ENCODE data around the gene NCKAP5L.
"Not testable (repeated sequence)": the region's sequence is repeated elsewhere in the genome, so short reads cannot be mapped to it uniquely, and the experiment has no call there.

NCKAP5L gene, protein sequence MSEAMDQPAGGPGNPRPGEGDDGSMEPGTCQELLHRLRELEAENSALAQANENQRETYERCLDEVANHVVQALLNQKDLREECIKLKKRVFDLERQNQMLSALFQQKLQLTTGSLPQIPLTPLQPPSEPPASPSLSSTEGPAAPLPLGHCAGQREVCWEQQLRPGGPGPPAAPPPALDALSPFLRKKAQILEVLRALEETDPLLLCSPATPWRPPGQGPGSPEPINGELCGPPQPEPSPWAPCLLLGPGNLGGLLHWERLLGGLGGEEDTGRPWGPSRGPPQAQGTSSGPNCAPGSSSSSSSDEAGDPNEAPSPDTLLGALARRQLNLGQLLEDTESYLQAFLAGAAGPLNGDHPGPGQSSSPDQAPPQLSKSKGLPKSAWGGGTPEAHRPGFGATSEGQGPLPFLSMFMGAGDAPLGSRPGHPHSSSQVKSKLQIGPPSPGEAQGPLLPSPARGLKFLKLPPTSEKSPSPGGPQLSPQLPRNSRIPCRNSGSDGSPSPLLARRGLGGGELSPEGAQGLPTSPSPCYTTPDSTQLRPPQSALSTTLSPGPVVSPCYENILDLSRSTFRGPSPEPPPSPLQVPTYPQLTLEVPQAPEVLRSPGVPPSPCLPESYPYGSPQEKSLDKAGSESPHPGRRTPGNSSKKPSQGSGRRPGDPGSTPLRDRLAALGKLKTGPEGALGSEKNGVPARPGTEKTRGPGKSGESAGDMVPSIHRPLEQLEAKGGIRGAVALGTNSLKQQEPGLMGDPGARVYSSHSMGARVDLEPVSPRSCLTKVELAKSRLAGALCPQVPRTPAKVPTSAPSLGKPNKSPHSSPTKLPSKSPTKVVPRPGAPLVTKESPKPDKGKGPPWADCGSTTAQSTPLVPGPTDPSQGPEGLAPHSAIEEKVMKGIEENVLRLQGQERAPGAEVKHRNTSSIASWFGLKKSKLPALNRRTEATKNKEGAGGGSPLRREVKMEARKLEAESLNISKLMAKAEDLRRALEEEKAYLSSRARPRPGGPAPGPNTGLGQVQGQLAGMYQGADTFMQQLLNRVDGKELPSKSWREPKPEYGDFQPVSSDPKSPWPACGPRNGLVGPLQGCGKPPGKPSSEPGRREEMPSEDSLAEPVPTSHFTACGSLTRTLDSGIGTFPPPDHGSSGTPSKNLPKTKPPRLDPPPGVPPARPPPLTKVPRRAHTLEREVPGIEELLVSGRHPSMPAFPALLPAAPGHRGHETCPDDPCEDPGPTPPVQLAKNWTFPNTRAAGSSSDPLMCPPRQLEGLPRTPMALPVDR (N-terminal part only)

DNA sequence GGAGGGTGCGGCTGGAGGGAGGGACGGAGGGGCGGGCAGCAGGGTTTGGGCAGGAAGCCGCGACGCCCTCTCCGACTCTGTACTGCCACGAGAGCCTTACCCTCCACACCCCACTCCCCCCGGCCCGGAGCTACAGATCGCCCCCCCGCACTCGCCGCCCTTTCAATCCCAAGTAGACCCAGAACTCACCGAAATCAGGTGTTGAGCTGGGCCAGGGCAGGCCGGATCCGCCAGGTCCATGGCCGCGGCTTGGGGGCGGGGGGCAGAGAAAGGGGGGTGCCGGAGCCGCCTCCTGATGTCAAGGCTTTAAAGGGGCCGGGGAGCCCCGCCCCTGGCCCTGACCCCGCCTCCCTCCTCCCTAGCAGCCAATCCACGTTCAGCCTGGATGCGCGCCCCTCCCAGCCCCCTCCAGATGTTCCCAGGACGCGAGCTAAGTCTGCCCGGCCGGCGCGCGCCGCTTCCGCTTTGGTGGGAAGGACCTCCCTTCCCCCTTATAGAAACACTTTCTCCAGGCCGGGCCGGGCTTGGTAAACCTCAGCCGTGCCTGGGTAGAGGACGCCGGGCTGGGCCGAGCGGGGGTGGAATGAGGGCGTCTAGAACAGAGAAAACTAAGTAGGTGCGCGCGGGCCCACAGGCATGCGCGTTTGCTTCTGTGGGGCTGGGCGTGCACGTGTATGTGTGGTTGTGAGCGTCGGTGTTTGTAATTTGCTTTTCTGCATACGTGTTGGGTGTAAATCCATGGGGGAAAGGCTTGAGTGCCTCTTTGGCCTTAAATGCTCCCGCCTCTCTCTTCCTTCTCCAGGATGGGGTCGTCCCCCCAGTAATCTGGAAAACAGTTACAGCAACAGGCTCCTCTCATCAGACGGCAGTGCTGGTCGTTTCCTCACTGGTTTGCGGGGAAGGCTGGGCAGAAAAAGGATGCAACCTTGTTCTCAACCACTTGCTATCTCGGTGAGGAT is at the start of gene NCKAP5L:
TSS of gene NCKAP5L (minus strand) at position 281 of the 959 bp plus-strand sequence. CDS start 24,369 bp downstream, outside the sequence.
- peak; percentile 94 for DNase-seq

- no peak for DNase-seq
These were observed 48.9 kb upstream of the NCKAP5L start for GRCh38 chr12:49877066-49877465.

DNA sequence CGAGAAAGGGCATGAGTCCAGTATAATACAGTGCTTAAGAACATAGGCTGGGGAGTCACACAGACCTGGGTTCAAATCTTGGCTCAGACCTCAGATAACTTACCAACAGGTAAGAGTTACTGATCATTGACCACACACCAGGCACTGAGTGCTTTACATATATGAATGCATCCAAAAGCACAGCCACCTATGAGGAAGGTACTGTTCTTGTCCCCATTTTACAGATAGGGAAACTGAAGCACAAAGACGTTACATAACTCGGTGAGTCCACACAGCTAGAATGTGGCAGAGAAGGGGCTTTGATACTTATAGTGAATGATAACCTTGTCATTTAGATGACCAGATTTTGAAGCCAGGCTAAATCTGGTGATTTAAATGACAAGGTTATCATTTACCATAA is 47.9 kb upstream of the NCKAP5L start:
- DNase-seq, result no peak

- no peak for DNase-seq
These were observed 47.0 kb upstream of the NCKAP5L start for GRCh38 chr12:49875115-49875720.

- no peak for DNase-seq
These were observed 46.1 kb upstream of the NCKAP5L start for GRCh38 chr12:49874142-49874897.

GRCh38 chr12:49873361-49873934 is 45.2 kb upstream of the NCKAP5L start:
- no peak for DNase-seq

DNA sequence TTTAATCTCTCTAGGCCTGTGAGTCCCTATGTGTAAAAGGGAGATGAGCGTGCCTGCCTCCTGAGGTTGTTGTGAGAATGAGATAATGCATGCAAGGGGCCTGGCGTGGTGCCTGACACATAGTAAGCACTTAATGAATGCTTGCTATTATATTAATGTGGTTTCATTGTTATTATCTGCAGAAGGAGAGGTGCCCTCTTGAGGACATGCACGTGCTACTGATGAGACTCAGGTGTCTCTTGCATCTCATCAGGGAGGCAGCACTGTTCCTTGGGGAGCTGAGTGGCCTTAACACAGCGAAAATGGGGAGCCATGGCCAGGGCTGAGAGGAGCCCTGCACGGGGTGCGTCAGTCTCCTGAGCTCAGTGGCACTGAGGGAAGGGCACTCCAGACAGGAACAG is 44.6 kb upstream of the NCKAP5L start:
- DNase-seq, result no peak

DNA sequence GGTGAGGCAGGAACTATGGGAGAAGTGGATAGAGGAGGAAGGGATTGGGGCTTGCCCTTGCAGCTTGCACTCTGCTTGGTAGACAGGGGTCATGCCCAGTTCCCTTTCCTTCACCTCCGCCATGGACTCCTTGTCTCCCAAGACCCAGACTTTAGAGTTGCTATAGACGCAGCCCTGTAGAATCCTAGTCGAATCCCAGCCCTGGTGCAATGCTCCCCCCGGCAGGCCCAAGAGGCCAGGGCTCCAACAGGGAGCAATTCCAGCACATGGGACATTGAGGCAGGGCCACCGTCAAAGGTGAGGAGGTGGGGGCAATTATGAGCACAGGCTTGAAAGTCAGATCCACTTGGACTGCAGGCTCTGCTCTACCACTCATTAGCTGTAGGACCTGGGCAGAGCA is 44.2 kb upstream of the NCKAP5L start:
- DNase-seq, result no peak

DNA sequence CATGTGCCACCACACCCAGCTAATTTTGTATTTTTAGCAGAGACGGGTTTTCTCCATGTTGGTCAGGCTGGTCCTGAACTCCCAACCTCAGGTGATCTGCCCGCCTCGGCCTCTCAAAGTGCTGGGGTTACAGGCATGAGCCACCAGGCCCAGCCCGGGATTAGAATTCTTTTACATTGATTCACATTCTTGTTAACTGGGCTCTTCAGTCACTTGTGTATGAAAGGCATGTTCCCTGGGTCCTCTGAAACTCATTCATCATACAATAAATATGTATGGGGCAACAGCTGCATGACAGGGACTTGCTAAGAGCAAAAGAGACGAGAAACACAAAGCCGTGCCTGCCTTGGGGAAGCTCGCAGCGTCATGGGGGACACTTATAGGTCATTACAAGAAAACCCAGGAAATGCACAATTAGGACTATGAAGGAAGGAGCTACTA is 43.6 kb upstream of the NCKAP5L start:
- DNase-seq, result not testable (repeated sequence)

DNA sequence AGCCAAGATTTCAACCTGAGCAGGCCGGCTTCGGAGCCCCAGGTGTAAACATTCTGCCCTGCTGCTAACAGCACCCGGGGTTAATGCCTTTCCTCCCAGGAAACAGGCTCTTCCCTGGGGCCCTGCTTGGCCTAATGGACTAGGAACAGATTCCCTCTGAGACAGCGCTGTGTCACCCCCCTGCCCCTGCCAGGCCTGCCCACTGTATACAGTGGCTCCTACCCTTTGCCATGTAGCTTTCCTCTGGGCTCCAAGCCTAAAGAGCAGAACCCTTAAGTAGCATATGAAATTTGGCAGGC is 43.0 kb upstream of the NCKAP5L start:
- no peak for DNase-seq

DNA sequence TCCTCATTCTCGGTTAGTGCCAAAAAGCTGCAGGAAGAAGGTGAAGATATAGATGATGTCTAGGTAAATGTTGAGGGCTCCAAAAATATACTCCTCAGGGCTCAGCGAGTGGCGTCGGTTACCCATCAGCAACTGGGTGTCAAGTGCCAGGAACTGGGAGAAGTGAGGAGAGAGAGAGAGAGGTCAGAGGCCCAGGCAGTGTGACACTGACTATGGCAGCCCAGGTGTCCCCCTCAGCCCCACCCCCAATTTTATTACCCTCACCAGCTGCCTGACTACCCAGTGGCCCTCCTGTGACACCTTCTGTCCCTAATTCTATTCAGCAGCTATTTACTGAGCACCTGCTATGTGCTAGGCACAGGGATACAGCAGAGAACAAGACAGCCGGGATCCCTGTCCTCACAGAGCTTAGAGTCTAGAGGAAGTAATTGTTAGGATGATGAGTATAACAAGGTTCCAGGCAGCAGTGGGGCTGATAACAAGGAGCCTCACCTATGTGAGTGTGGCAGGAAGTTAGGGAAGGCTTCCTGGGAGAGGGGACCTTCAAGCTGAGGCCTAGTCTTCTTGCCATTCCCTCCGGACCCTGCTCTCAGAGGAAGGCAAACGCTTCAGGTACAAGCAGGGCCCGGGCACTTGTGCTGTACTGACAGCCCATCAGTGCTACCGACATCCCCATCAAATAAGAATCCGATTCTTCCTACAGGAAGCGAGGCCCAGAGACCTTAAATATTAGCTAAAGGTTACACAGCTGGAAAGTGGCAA is 42.5 kb upstream of the NCKAP5L start:
- no peak for DNase-seq

DNA sequence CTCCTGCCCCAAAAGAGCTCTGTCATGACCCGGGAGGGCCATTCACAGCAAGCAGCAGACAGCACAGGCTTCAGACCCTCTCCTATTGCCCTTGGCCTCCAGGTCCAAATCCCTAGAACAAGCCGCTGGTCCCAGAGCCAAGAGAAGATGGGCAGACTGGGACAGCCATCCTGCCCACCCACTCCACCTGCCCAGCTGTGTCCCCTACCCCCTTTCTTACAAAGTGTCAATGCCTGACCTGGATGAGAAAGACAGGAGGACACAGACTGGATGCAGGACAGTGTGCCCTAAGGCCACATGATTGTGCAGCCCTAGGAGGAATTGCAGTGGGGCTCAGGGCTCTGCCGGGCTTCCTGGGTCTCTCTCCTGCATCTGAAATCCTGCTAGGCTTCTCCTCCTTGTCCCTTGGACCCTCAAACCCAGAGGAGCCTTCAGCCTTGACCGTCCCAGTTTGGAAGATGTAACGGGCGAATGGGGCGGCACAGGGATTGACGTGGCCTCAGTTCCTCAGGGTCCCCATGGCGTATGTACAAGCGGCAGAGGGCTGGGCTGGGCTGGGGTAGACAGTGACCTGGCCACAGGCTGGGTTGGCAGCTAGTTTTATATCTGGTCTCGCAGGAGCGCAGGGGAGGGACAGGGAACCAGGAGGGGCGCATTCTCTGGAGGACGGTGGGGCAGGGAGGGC is 41.7 kb upstream of the NCKAP5L start:
- DNase-seq, result no peak

GRCh38 chr12:49868952-49869815 is 41.0 kb upstream of the NCKAP5L start:
- peak; percentile 84 for DNase-seq

DNA sequence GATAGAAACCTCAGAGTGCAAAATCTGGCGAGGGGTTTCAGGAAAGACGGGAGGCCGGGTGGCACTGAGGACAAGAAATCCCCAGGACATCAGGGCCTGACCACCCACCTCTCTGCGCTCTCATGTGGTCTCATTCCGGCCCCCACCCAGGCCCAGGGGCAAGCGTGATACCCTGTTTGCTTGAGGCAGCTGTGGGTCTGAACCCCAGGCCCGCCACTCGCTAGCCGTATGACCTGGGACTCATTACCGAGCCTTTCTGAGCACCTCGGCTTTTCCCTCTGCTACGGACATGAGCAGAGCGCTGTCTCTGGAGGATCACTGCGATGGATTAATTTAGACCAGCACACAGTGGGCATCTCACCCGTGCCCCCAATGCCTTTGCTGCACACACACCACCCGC is 40.2 kb upstream of the NCKAP5L start:
- no peak for DNase-seq

- no peak for DNase-seq
These were observed 39.5 kb upstream of the NCKAP5L start for GRCh38 chr12:49867570-49868341.

DNA sequence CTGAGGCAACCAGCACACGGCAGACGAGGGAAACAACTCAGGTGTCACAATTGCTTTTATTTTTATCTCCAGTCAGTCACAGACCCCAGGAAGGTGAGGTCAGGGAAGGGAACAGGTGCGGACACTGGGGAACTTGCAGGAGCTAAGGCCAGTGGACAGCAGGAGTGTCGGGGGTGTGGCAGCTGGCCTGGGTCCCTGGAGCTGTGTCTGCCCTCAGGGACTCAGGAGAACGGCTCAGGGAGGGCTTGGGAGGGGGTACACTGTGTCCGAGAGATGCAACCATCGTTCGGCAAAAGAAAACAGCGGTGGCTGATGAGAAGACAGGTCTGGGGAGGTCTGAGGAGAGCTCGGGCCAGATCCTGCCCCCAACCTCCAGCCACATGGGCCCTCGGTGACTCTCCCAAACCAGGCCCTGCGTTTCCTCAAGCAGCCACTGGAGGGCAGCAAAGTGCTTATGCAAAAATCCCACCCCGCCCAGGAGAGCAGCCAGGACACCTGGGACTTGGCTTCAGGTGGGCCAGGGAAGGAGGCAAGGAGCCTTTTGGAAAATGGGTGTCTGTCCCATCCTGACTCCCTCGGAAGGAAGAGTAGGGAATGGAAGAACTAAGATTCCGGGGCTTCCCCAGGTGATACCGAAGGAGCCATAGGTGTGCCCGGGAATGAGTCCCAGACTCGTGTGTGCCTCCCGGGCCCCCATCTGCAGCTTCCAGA is 38.8 kb upstream of the NCKAP5L start:
- peak; percentile 30 for DNase-seq

- no peak for DNase-seq
These were observed 37.5 kb upstream of the NCKAP5L start for GRCh38 chr12:49865782-49866135.

Data from amniotic stem cell (primary cell).